GM12878 (cell line): Measurements from ENCODE around the gene CD58. TPM values are rescaled to one million over a fixed set of nuclear protein-coding genes. Genes with fewer than 3 reads are reported as not detected.

Experiments used
- ATF7 ChIP-seq: fragments of 450-650 bp; IDR thresholded peaks from 2 replicates; pipeline ENCODE4 v1.6.1; 2016; ENCODE audit warnings: low read depth, mild to moderate bottlenecking
- BACH1 ChIP-seq: fragments of 450-650 bp; IDR thresholded peaks from 2 replicates; pipeline ENCODE4 v1.6.1; 2017; ENCODE audit warnings: mild to moderate bottlenecking, borderline replicate concordance
- BMI1 ChIP-seq: fragments of 450-650 bp; IDR thresholded peaks from 2 replicates; pipeline ENCODE4 v1.6.1; 2016; ENCODE audit warnings: mild to moderate bottlenecking, moderate library complexity, borderline replicate concordance
- CBFB ChIP-seq: IDR thresholded peaks from 2 replicates; pipeline ENCODE4 v1.6.1; 2016; ENCODE audit warnings: antibody characterized with exemption, low read depth
- CEBPB ChIP-seq, 2 experiments: fragments of 150-350 bp in 1 of 2; IDR thresholded peaks; 2 replicates each; pipeline ENCODE4 v1.6.1; 2012 to 2014; ENCODE audit warnings: low read depth in 2 of 2, low read length in 2 of 2, borderline replicate concordance in 1 of 2, inconsistent platforms in 1 of 2
- CHD1 ChIP-seq: IDR thresholded peaks from 2 replicates; pipeline ENCODE4 v1.6.1; 2012; ENCODE audit warnings: low read depth, low read length, improper control_type of control experiment
- ELK1 ChIP-seq: IDR thresholded peaks from 2 replicates; pipeline ENCODE4 v1.6.1; 2012; ENCODE audit warnings: low read depth, low read length, improper control_type of control experiment
- HDGF ChIP-seq: fragments of 450-650 bp; IDR thresholded peaks from 2 replicates; pipeline ENCODE4 v1.6.1; 2016; ENCODE audit warnings: antibody characterized with exemption
- MXI1 ChIP-seq: fragments of 150-350 bp; IDR thresholded peaks from 2 replicates; pipeline ENCODE4 v1.6.1; 2011; ENCODE audit warnings: low read depth, mild to moderate bottlenecking, inconsistent platforms, low read length, improper control_type of control experiment
- NBN ChIP-seq: fragments of 450-650 bp; IDR thresholded peaks from 2 replicates; pipeline ENCODE4 v1.6.1; 2016
- NFYB ChIP-seq: IDR thresholded peaks from 2 replicates; pipeline ENCODE4 v1.6.1; 2011; ENCODE audit warnings: low read depth, mild to moderate bottlenecking, low read length, improper control_type of control experiment, moderate library complexity; ENCODE audit not compliant: insufficient read depth
- PKNOX1 ChIP-seq: fragments of 450-650 bp; IDR thresholded peaks from 2 replicates; pipeline ENCODE4 v1.6.1; 2016; ENCODE audit warnings: mild to moderate bottlenecking
- RUNX3 ChIP-seq: IDR thresholded peaks from 2 replicates; pipeline ENCODE4 v1.6.1; 2012; ENCODE audit warnings: low read length, inconsistent platforms
- SMAD1 ChIP-seq: fragments of 450-650 bp; IDR thresholded peaks from 2 replicates; pipeline ENCODE4 v1.6.1; 2018; ENCODE audit warnings: mild to moderate bottlenecking, low read depth; ENCODE audit not compliant: partially characterized antibody
- SMC3 ChIP-seq: IDR thresholded peaks from 2 replicates; pipeline ENCODE4 v1.6.1; 2011; ENCODE audit warnings: low read length, improper control_type of control experiment, borderline replicate concordance
- SPI1 ChIP-seq: IDR thresholded peaks from 2 replicates; pipeline ENCODE4 v1.6.1; 2011; ENCODE audit warnings: low read depth, mild to moderate bottlenecking, low read length, moderate library complexity, borderline replicate concordance; ENCODE audit not compliant: insufficient read depth
- STAT1 ChIP-seq: fragments of 450-650 bp; conservative IDR thresholded peaks from 2 replicates; pipeline ENCODE4 v1.6.1; 2014; ENCODE audit warnings: antibody characterized with exemption, mild to moderate bottlenecking
- SUZ12 ChIP-seq: fragments of 200-600 bp; sonication (generic); IDR thresholded peaks from one replicate; pipeline ENCODE4 v1.6.1; 2018; ENCODE audit warnings: antibody characterized with exemption, mild to moderate bottlenecking; ENCODE audit not compliant: unreplicated experiment
- WRNIP1 ChIP-seq: IDR thresholded peaks from 2 replicates; pipeline ENCODE4 v1.6.1; 2011; ENCODE audit warnings: low read depth, low read length, improper control_type of control experiment, borderline replicate concordance
- YBX1 ChIP-seq: fragments of 450-650 bp; IDR thresholded peaks from 2 replicates; pipeline ENCODE4 v1.6.1; 2016; ENCODE audit warnings: antibody characterized with exemption
- ZBTB4 ChIP-seq: fragments of 450-650 bp; formaldehyde crosslinking; IDR thresholded peaks from 2 replicates; pipeline ENCODE4 v1.4.0; 2022; ENCODE audit warnings: mild to moderate bottlenecking, moderate library complexity
- ZNF207 ChIP-seq: fragments of 450-650 bp; IDR thresholded peaks from 2 replicates; pipeline ENCODE4 v1.6.1; 2014; ENCODE audit warnings: antibody characterized with exemption, mild to moderate bottlenecking, borderline replicate concordance
- ZNF24 ChIP-seq: fragments of 450-650 bp; IDR thresholded peaks from 2 replicates; pipeline ENCODE4 v1.6.1; 2017; ENCODE audit warnings: antibody characterized with exemption, mild to moderate bottlenecking
- ZNF687 ChIP-seq: fragments of 450-650 bp; IDR thresholded peaks from 2 replicates; pipeline ENCODE4 v1.6.1; 2017; ENCODE audit warnings: mild to moderate bottlenecking, moderate library complexity
- polyA plus RNA-seq, 11 experiments: library from polyadenylated mRNA; depleted of rRNA in 4 of 11; unstranded in 6 of 11; stranded (reverse) in 5 of 11; fragments of >200 nt; fragmentation: Nextera tagmentation in 4 of 11; fragmentation: Illumina TruSeq in 1 of 11; extraction: Ambion mirVana in 4 of 11; extraction: Trizol in 1 of 11; gene quantifications; 1 replicate in 1 of 11; 2 replicates in 10 of 11; pipeline versions ENCODE4 v1.2.1 to v1.2.3, GENCODE V29; 2011 to 2016; ENCODE audit warnings: inconsistent platforms in 2 of 11, missing spikeins in 2 of 11, low read depth in 1 of 11
- total RNA-seq, 4 experiments: library from RNA; depleted of rRNA in 3 of 4; stranded (reverse); fragments of >200 nt in 3 of 4; fragmentation: Illumina TruSeq in 1 of 4; extraction: Trizol in 1 of 4; gene quantifications; 2 replicates each; pipeline versions ENCODE4 v1.2.1 to v1.2.3, GENCODE V29; 2013 to 2021

Gene CD58
- total and polyA plus RNA-seq, 10 of the 15 experiments (the other 5 are each of a cell fraction or from before 2014, with no cell fraction given): 70.4 to 252 (median 129) TPM

GRCh38 chr1:116538544-116538943 lies 32.3 kb downstream of the CD58 start (continued):
- TF ChIP-seq SMAD1 (no peak), HDGF (no peak), RUNX3 (peak; percentile 96), ELK1 (no peak), CBFB (peak; percentile 28; the same call in 1 of the 2 replicates), CEBPB (IDR thresholded peaks at IDR 0.05; ENCODE audit: borderline replicate concordance in 1 of 2, low read depth in 2 of 2, low read length in 2 of 2) (no peak), BACH1 (no peak), ATF7 (peak; percentile 83), NBN (no peak), ZBTB4 (CRISPR knock-in tag) (no peak), SPI1 (no peak), SMC3 (no peak), WRNIP1 (no peak), ZNF24 (no peak), PKNOX1 (no peak), CHD1 (no peak), SUZ12 (no peak), BMI1 (no peak), NFYB (0 out of 2 replicates have a peak, but pooled peaks have one; percentile 14), MXI1 (no peak), YBX1 (no peak), STAT1 (no peak), ZNF207 (no peak), ZNF687 (no peak)
